ENCODE measurements around the gene ACMSD. TPM values are rescaled to one million over a fixed set of nuclear protein-coding genes. Genes with fewer than 3 reads are reported as not detected.

ACMSD gene
- total and polyA plus RNA-seq, 9 of the 15 experiments (the other 6 are each of a cell fraction or from before 2014, with no cell fraction given), result not detected

- TF ChIP-seq FOXM1 (IDR thresholded peaks at IDR 0.05; ENCODE audit: low read depth) (no peak), FOXM1 (CRISPR knock-in tag; IDR thresholded peaks at IDR 0.05; ENCODE audit: low read depth) (peak; percentile 57; the same call in 1 of the 2 replicates), PURB (CRISPR knock-in tag; IDR thresholded peaks at IDR 0.05; ENCODE audit: low read depth) (no peak), ZNF354B (CRISPR knock-in tag; IDR thresholded peaks at IDR 0.05) (no peak), CREM (IDR thresholded peaks at IDR 0.05; ENCODE audit: low read depth) (peak; percentile 97), ZNF280B (CRISPR knock-in tag; IDR thresholded peaks at IDR 0.05) (no peak), RREB1 (CRISPR knock-in tag; IDR thresholded peaks at IDR 0.05) (no peak), SMAD4 (CRISPR knock-in tag; conservative IDR thresholded peaks at IDR 0.05) (no peak), RBM39 (optimal IDR thresholded peaks at IDR 0.05; ENCODE audit: low read depth, low read length) (no peak), NFYB (IDR thresholded peaks at IDR 0.05; ENCODE audit: extremely low read depth, insufficient read length) (no peak), HINFP (tag; conservative IDR thresholded peaks at IDR 0.05; ENCODE audit: low read depth) (no peak), E2F4 (CRISPR knock-in tag; IDR thresholded peaks at IDR 0.05; ENCODE audit: low read depth) (peak; percentile 59; the same call in 1 of the 2 replicates), SMAD1 (IDR thresholded peaks at IDR 0.05; ENCODE audit: low read depth, low read length, partially characterized antibody) (no peak)
Measured at GRCh38 chr2:134918526-134919340, 80.3 kb downstream of the ACMSD start, which contains the start of gene CCNT2 (continued).
